GM21526 (cell line): Measurements from ENCODE around the gene TSPY8.
"Not testable (repeated sequence)": the region's sequence is repeated elsewhere in the genome, so short reads cannot be mapped to it uniquely, and the experiment has no call there.

Experiments used
- ATAC-seq: cut with Tn5 transposase; IDR thresholded peaks from one replicate; pipeline ENCODE4 v1.9.1; 2021; ENCODE audit warnings: moderate library complexity; ENCODE audit not compliant: unreplicated experiment, low FRiP score

The TSPY8 gene

GRCh38 chrY:9357497-9357896, at the start of gene TSPY8:
Gene TSPY8 (plus strand): TSS chrY:9357797. CDS start chrY:9357843, 46 bp downstream.
- not testable (repeated sequence) for ATAC-seq

- no peak for ATAC-seq
These were observed 36.6 kb upstream of the TSPY8 start for GRCh38 chrY:9320996-9321395.

GRCh38 chrY:9337164-9337563, 20.4 kb upstream of the TSPY8 start, which contains the start of gene TSPY4:
Gene TSPY4 (plus strand): TSS chrY:9337464. CDS start chrY:9337510, 46 bp downstream.
- not testable (repeated sequence) for ATAC-seq

- not testable (repeated sequence) for ATAC-seq
These were observed 38.9 kb downstream of the TSPY8 start for GRCh38 chrY:9396527-9396926.

GRCh38 chrY:9398121-9398520, 40.5 kb downstream of the TSPY8 start, which contains the start of gene TSPY3:
Gene TSPY3 (plus strand): TSS chrY:9398421. CDS start chrY:9398467, 46 bp downstream.
- not testable (repeated sequence) for ATAC-seq
